ENCODE data around the gene SYNPR.
"Not testable (repeated sequence)": the region's sequence is repeated elsewhere in the genome, so short reads cannot be mapped to it uniquely, and the experiment has no call there.

SYNPR gene

GRCh38 chr3:63278171-63279004 is at the start of gene SYNPR:
Gene SYNPR, plus strand, starts transcription at chr3:63278308.
- DNase-seq, result no peak

GRCh38 chr3:63228677-63229076 is 49.4 kb upstream of the SYNPR start:
- DNase-seq, result no peak

- DNase-seq, result no peak
Observed at GRCh38 chr3:63230146-63230545, 48.0 kb upstream of the SYNPR start.

GRCh38 chr3:63231643-63232042 is 46.5 kb upstream of the SYNPR start:
- DNase-seq, result no peak

- no peak for DNase-seq
Observed at GRCh38 chr3:63232764-63233396, 45.2 kb upstream of the SYNPR start.

- DNase-seq, result no peak
Observed at GRCh38 chr3:63240381-63240902, 37.7 kb upstream of the SYNPR start.

GRCh38 chr3:63242124-63242523 is 36.0 kb upstream of the SYNPR start:
- DNase-seq, result no peak

GRCh38 chr3:63244486-63244885 is 33.6 kb upstream of the SYNPR start:
- DNase-seq, result no peak

GRCh38 chr3:63245726-63246241 is 32.3 kb upstream of the SYNPR start:
- DNase-seq, result no peak

- no peak for DNase-seq
Observed at GRCh38 chr3:63248015-63248414, 30.1 kb upstream of the SYNPR start.

- no peak for DNase-seq
Observed at GRCh38 chr3:63251499-63251898, 26.6 kb upstream of the SYNPR start.

GRCh38 chr3:63255819-63256218 is 22.3 kb upstream of the SYNPR start:
- DNase-seq, result not testable (repeated sequence)

- DNase-seq, result no peak
Observed at GRCh38 chr3:63264716-63265115, 13.4 kb upstream of the SYNPR start.

GRCh38 chr3:63274359-63274758 is 3.7 kb upstream of the SYNPR start:
- DNase-seq, result no peak

GRCh38 chr3:63279005-63279841 is 1.1 kb downstream of the SYNPR start:
- DNase-seq, result no peak

- no peak for DNase-seq
Observed at GRCh38 chr3:63287610-63288009, 9.5 kb downstream of the SYNPR start.

GRCh38 chr3:63290686-63291085 is 12.6 kb downstream of the SYNPR start:
- DNase-seq, result no peak

- DNase-seq, result no peak
Observed at GRCh38 chr3:63294332-63294731, 16.2 kb downstream of the SYNPR start.

- DNase-seq, result no peak
Observed at GRCh38 chr3:63295356-63295755, 17.2 kb downstream of the SYNPR start.

GRCh38 chr3:63295806-63296205 is 17.7 kb downstream of the SYNPR start:
- DNase-seq, result no peak

- DNase-seq, result no peak
Observed at GRCh38 chr3:63296249-63296648, 18.1 kb downstream of the SYNPR start.

- no peak for DNase-seq
Observed at GRCh38 chr3:63303238-63303637, 25.1 kb downstream of the SYNPR start.

GRCh38 chr3:63304421-63304820 is 26.3 kb downstream of the SYNPR start:
- DNase-seq, result no peak

All from activated CD4-positive, alpha-beta T cell treated with anti-CD3 and anti-CD28 coated beads for 4 hours (primary cell).